Measurements from ENCODE around the gene PIP5K1C. TPM values are rescaled to one million over a fixed set of nuclear protein-coding genes. Genes with fewer than 3 reads are reported as not detected.

Gene PIP5K1C
- total and polyA plus RNA-seq, 9 of the 15 experiments (the other 6 are each of a cell fraction or from before 2014, with no cell fraction given): 0.38 to 22.1 (median 4.1) TPM

DNA sequence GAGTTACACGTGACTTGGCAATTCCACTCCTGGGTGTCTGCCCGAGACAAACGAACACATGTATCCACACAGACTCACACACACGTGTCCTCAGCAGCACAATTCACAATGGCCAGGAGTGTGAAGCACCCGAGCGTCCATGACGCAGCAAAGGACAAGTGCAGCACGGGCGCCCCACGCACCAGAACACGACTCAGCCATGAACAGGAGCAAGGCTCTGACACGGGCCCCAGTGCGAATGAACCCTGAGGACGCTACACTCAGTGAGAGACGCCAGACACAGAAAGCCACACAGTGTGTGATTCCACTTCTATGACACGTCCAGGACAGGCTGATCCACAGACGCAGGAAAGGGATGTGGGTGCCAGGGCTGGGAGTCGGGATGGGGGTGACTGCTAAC is 36.4 kb downstream of the PIP5K1C start:
- peaks cover 11% of the 10 kb centered on the region; the same call in 1 of the 2 replicates for H4K20me1 ChIP-seq (replicated peaks; ENCODE audit: control insufficient read depth, insufficient read depth, low read length)
- H3K27ac ChIP-seq (ENCODE audit: extremely low read depth, low read depth, low read length): no peak overlapping the region
- no peak overlapping the region for H3K4me3 ChIP-seq
- peaks cover 65% of the 10 kb centered on the region; the same call in 2 of the 3 replicates for H3K36me3 ChIP-seq (ENCODE audit: control insufficient read depth, insufficient read depth, low read length)
- CTCF ChIA-PET (ENCODE audit: low intra/inter-chr PET ratio): no interaction called here
- peaks cover 7% of the 10 kb centered on the region; the same call in 1 of the 3 replicates for H3K79me2 ChIP-seq (ENCODE audit: control insufficient read depth, insufficient read depth, low read length)
- in situ Hi-C loops (cut with MboI): loop anchor here (5.0 kb wide), 1 partner anchor 43 kb away; the partner anchor contains the start of gene TJP3
- no peak overlapping the region for H3K4me2 ChIP-seq (ENCODE audit: insufficient read depth, low read length)
- ATAC-seq: no peak
- no peak for TF ChIP-seq ZNF589 (CRISPR knock-in tag; IDR thresholded peaks at IDR 0.05; ENCODE audit: low read depth)
- TF ChIP-seq, protein P1, sequence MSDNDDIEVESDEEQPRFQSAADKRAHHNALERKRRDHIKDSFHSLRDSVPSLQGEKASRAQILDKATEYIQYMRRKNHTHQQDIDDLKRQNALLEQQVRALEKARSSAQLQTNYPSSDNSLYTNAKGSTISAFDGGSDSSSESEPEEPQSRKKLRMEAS (CRISPR knock-in tag; IDR thresholded peaks at IDR 0.05): 0 out of 2 replicates have a peak, but pooled peaks have one; percentile 22
- WGBS (ENCODE audit: insufficient coverage, low coverage, missing lambda C conversion rate): 90% methylated on average over 18 of the region's 18 CpGs
- DNase-seq (ENCODE audit: extremely low read depth in 1 of 4, low spot score in 3 of 4): no peak
- no peak overlapping the region for H2AFZ ChIP-seq (ENCODE audit: low read depth, low read length)
- no peak for FAIRE-seq
- no peaks in the 10 kb centered on the region for H3K27me3 ChIP-seq (ENCODE audit: control insufficient read depth in 2 of 2, insufficient read depth in 2 of 2, low read length in 2 of 2)
- H3K9me1 ChIP-seq (ENCODE audit: control insufficient read depth, insufficient read depth, low read length): no peaks in the 10 kb centered on the region
- no peaks in the 10 kb centered on the region for H3K9me3 ChIP-seq (replicated peaks; ENCODE audit: control insufficient read depth, insufficient read depth, low read depth, low read length)
- no TSS peak for BruUV-seq (replicated peaks)
- POLR2A ChIA-PET: no interaction called here
- no peak overlapping the region for H3K9ac ChIP-seq (ENCODE audit: insufficient read depth in 1 of 2, low read depth in 2 of 2, low read length in 2 of 2)
- intact Hi-C loops (cut with micrococcal nuclease): no loop called here
- peaks cover 0 to 51% of the 10 kb centered on the region in 2 experiments; a peak in 3 of 5 replicates for H3K4me1 ChIP-seq (replicated peaks in 1 of 2; ENCODE audit: control insufficient read depth in 2 of 2, insufficient read depth in 2 of 2, low read length in 2 of 2)
